Fibroblast of lung (primary cell): Measurements from ENCODE around the gene BEST4.

Experiments
- EZH2 ChIP-seq: IDR thresholded peaks from 2 replicates; pipeline ENCODE4 v1.5.1; 2012; ENCODE audit warnings: low read length, control low read depth, mild to moderate bottlenecking; ENCODE audit errors: missing control alignments
- TF ChIP-seq, protein P1 (sequence below), 2 donors: IDR thresholded peaks in 1 of 2; conservative IDR thresholded peaks in 1 of 2; 1 replicate in 1 of 2; 2 replicates in 1 of 2; pipeline ENCODE4 v1.5.1; 2011 to 2012; ENCODE audit warnings: low read length in 2 of 2, control low read depth in 1 of 2, inconsistent platforms in 1 of 2, low read depth in 1 of 2, mild to moderate bottlenecking in 1 of 2

- no peak for TF ChIP-seq EZH2
- TF ChIP-seq, protein P1, sequence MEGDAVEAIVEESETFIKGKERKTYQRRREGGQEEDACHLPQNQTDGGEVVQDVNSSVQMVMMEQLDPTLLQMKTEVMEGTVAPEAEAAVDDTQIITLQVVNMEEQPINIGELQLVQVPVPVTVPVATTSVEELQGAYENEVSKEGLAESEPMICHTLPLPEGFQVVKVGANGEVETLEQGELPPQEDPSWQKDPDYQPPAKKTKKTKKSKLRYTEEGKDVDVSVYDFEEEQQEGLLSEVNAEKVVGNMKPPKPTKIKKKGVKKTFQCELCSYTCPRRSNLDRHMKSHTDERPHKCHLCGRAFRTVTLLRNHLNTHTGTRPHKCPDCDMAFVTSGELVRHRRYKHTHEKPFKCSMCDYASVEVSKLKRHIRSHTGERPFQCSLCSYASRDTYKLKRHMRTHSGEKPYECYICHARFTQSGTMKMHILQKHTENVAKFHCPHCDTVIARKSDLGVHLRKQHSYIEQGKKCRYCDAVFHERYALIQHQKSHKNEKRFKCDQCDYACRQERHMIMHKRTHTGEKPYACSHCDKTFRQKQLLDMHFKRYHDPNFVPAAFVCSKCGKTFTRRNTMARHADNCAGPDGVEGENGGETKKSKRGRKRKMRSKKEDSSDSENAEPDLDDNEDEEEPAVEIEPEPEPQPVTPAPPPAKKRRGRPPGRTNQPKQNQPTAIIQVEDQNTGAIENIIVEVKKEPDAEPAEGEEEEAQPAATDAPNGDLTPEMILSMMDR (conservative IDR thresholded peaks at IDR 0.05 in 1 of 2, IDR thresholded peaks at IDR 0.05 in 1 of 2; ENCODE audit: low read depth in 1 of 2, low read length in 2 of 2) = no peak
Measured at GRCh38 chr1:44785029-44785380, 3.0 kb downstream of the BEST4 start.
